Vagina (tissue), 2 donors: ENCODE measurements around the gene DIO3.

Source experiments
- CTCF ChIP-seq, 3 experiments: fragments of 450-650 bp in 2 of 3; fragments of 200-600 bp in 1 of 3; sonication (generic) in 1 of 3; IDR thresholded peaks; one replicate each; pipeline ENCODE4 v1.5.1; 2017 to 2019; ENCODE audit warnings: antibody characterized with exemption in 3 of 3, mild to moderate bottlenecking in 2 of 3, moderate library complexity in 2 of 3
- POLR2A ChIP-seq, 2 donors: fragments of 450-650 bp; IDR thresholded peaks; one replicate each; pipeline ENCODE4 v1.6.1; 2017; ENCODE audit warnings: antibody characterized with exemption in 2 of 2, mild to moderate bottlenecking in 2 of 2, moderate library complexity in 2 of 2

- no peak for TF ChIP-seq POLR2A (IDR thresholded peaks at IDR 0.05)
- no peak for TF ChIP-seq CTCF (IDR thresholded peaks at IDR 0.05)
Observed at GRCh38 chr14:101564444-101564776, 3.1 kb downstream of the DIO3 start.
